Mesenteric fat pad (tissue), 1 donor: Measurements from ENCODE around the gene DNM3. TPM values are rescaled to one million over a fixed set of nuclear protein-coding genes. Genes with fewer than 3 reads are reported as not detected.

ENCODE experiments used
- DNase-seq: peaks from one replicate; pipeline ENCODE4 v3.0.0-alpha.2; 2020; ENCODE audit warnings: low spot score
- total RNA-seq: library from RNA; stranded (reverse); fragmentation: NEBNext Ultra II Directional; extraction: Animal tissue kit (Norgen Biotek cat#: 25700); gene quantifications from one replicate; pipeline ENCODE4 v1.2.1, GENCODE V29; 2021
- donor health status: DM: yes; HTN: yes; CAD: no.

The DNM3 gene
- total RNA-seq, 1 donor from 2014 or later: 5.1 TPM

DNA sequence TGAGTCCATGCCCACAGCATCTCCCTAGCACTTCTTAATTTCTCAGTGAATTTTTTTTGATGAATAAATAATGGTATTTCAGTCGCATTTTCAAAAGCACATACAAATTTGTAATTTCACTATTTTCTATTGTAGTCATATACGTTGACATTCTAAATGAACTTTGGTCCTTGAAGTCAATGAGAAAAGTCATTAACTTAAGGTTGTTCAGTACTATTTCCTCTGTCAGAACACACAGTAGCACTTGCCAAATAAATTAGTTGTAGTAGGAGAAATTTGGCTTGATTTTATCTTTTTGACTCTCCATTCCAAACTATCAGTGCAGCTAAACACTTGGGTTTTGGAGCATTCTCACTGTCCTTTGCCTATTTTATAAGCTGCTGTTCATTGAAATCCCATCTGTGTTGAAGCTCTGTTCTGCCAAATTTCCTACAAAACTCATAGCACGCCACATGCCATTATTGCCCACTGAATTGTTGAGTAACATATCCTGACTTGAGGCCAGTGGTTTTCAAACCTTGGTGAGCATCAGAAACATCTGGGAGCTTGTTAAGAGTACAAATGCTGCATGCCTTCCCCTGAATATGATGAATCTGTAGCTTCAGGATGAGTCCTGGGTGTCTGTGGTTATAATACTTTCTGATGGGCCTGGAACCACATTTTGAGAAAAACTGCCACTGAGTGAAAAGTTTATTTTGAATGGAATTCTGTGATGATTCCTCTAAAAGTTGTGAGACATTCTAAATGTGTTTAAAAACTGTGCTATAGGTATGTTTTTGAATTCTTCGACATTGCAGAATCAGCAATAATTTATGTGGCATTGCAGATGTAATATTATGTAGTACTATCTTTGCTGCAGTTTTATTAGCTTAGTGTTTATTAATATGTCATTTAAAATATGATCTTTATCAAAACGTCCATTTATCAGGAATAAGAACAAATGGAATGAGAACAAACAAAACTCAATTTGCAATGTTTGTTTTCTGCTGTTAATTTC, 78.9 kb downstream of the DNM3 start:
- no peak for DNase-seq

- DNase-seq: no peak
These were observed 81.7 kb downstream of the DNM3 start for GRCh38 chr1:171922999-171923398.

GRCh38 chr1:171929121-171929520, 87.8 kb downstream of the DNM3 start:
- no peak for DNase-seq

DNA sequence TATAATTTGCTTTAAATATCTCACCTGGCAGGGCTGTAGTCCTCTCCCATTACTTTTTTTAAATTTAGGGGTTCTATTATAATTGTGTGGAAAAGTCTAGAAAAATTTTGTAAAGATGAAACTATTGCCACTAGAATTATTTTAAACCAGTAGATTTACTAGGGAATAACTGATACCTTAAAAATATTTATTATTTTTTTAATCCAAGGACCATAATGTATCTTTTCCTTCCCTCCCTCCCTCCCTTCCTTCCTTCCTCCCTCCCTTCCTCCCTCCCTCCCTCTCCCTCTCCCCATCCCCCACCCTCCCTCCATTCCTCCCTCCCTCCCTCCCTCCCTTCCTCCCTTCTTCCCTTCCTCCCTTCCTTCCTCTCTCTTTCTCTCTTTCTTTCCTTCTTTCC, 90.5 kb downstream of the DNM3 start:
- DNase-seq: no peak

- DNase-seq: no peak
These were observed 93.4 kb downstream of the DNM3 start for GRCh38 chr1:171934664-171935063.

- no peak for DNase-seq
These were observed 93.8 kb downstream of the DNM3 start for GRCh38 chr1:171935086-171935485.

DNA sequence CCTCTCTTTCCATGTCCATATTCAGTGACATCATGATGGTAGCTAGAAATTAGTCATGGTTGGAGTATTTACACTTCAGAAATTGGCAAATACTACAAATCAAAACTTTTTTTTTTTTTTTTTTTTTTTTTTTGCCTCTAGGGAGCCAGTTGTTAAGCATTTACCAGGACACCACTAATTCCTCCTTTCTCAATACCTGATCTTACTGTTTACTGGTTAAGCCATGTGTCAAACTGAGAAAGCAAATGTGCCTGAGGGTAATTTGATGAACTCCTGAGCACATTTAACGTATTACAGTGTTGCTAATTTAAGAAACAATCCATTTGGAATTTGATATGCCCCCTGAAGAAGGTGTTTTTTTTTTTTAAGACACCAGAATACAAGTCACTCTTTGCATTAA, 94.4 kb downstream of the DNM3 start:
- DNase-seq: no peak

- DNase-seq: no peak
These were observed 96.6 kb downstream of the DNM3 start for GRCh38 chr1:171937938-171938337.

- DNase-seq: no peak
These were observed 98.4 kb downstream of the DNM3 start for GRCh38 chr1:171939740-171940139.

DNA sequence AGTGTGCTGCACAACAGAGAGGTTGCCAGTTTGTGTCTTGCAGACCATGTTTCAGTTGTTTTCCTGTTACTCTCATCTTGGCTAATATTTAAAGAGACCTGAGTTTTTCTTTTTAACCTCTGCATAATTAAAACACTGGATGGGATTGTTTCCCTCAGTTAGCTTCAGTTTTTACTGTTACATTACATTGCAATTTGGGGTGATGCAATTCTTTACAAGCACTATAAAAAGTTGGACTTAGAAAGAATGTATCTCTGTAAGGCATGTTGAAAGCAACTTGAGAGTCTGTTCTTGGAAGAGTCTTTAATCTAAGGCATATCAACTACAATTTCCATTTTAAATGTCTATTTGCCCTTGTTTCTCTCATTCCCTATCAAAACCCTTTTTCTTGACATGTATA, 99.1 kb downstream of the DNM3 start:
- no peak for DNase-seq

- DNase-seq: no peak
These were observed 100.6 kb downstream of the DNM3 start for GRCh38 chr1:171941920-171942319.

DNA sequence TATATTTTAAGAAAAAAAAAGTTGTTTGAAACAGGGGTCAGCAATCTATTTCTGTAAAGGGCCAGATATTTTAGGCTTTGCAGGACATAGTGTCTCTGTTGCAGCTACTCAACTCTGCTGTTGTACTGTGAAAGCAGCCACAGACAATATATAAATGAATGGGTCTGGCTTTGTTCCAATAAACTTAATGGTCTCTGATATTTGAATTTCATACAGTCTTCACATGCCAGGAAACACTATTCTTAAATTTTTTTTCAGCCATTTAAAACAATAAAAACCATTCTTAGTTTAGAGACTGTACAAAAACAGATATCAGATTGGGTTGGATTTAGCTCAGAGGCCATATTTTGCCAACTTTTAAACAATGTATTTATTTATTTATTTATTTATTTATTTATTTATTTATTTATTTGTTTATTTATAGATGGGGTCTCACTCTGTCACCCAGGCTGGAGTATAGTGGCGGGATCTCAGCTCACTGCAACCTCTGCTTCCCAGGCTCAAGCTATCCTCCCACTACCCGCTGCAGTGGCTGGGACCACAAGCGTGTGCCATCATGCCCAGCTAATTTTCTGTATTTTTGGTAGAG, 102.8 kb downstream of the DNM3 start:
- DNase-seq: no peak

- no peak for DNase-seq
These were observed 107.2 kb downstream of the DNM3 start for GRCh38 chr1:171948511-171948910.

GRCh38 chr1:171949316-171949715, 108.0 kb downstream of the DNM3 start:
- DNase-seq: no peak

DNA sequence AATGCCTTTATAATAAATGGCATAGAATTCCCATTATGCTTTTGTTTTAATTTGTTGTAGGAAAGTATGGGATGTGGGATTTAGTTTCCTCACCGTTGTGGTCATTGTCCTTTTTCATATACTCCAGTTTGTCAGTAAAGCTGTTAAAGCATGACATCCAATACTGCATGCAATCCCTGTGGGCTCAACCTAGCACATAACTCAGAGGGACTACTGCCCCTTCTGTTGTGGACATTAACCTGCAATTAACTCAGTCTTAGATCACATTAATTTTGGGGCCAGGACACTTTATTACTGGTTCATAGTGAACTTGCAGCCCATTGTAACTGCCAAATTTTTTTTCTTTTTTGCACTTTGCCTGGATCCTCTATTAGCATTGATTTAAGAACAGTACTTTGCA, 112.5 kb downstream of the DNM3 start:
- DNase-seq: no peak

DNA sequence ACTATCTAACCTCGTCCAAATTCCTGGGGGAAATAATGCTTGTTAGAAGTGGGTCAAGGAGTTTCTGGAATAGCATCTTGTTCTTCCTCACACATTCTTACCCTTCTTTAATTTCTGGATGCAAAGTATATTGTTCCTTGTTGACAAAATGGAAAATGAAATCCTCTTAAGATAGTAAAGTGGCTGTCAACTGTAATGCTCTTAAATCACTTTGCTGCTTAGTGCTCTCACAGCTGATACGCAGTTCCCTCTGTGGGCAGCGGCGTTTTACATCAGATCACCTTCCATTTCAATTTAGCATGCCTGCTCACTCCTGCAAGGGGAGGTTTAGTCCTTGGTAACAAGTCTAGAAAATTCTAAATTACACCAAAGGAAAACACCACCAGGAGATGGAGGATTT, 113.1 kb downstream of the DNM3 start:
- no peak for DNase-seq

DNA sequence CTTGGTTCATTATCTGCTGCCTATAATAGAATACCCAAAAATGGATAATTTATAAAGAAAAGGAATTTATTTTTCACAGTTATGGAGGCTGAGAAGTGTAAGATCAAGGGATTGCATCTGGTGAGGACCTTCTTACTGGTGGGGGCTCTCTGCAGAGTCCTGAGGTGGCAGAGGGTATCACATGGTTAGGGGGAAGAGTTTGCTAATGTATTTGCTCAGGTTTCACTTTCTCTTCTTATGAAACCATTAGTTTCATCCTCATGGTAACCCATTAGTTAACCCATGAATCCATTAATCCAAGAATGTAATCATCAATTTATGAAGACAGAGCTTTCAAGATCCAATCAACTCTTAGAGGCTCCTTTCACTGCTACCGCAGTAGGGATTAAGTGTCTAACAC, 120.6 kb downstream of the DNM3 start:
- no peak for DNase-seq

DNA sequence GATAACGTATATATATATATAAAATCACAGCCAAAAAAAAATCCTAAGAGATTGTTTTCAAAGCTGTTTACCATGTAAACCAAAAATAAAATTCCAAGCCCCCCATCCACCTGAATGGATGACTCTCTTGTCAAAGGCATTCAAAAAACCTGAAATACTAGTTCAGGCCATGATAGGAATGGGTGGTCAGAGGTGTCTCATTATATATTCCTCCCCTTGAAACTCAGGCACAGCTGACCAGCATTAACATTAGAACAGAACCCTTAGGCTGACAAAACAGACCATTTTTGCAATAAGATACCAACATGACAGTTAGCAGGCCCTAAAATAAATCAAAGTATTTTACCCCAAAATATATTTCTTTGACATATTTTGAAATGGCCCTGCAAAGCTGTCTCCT, 122.5 kb downstream of the DNM3 start:
- no peak for DNase-seq

DNA sequence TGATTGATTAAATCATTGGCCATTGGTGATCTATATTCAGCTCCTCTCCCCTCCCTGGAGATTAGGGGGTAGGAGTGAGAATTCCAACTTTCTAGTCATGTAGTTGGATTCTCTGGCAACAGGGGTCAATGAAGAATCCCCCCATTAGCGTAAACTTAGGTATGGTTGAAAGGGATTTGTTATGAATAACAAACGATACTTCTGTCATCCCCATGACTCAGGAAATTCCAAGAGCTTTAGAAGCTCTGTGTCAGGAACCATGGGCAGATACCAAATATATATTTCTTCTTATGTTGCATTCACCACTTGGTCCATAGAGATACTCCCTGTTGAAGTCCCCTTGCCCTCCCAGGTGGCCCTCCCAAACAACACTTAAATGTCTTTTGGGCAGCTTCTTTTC, 124.5 kb downstream of the DNM3 start:
- no peak for DNase-seq

DNA sequence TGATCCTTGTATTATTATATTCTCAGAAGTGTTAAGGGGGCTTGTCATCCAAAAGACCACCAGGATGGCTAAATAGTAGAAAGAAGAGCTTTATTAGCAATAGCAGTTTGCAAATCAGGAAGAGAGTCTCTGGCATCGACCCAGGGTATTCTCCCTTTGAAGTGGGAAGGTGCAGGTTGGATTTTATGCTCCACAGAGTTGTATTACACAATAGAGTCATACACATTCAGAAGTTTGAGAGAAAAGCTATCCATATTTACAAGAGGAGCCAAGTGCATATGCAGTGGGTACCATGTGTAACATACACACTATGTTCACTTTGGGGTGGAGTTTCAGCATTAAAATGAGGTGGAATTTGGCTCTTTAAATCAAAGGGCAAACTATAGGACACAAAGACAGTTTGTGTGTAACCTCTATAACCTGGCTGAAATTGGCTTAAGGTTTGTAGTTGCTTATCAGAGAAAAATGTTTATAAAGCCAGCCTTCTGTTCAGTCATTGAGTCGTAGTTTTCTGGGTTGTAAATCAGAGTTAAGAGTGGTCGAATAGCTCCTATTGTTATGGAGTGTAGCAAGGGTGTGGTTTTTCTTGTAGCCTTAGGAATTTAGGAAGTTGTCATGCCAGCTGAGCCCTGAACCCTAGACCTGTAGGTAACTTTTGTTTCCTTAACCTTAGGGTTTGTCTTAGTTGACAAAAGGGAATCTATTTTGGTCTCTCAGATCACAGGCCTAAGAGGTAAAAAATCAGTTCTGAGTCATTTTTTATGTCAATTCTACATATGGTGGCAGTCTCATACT, 125.3 kb downstream of the DNM3 start:
- DNase-seq: no peak

DNA sequence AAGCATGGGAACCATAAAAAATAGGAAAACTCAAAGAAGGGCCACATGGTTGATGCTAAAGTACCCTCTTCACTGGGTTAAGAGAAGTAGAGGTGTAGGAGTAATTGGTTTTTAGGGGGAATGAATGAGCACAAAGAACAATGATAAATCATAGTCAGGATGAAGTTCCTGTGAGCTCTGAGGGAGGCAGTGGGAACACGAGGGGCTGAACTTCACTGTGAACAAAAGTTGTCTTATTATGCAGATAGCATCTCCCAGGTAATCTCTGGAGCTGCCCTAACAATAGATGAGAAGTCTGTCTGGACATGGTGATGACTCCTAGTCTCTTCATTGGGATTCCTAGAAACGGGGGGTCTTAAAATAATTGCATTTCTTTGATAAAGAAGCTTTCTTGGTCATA, 127.9 kb downstream of the DNM3 start:
- no peak for DNase-seq

DNA sequence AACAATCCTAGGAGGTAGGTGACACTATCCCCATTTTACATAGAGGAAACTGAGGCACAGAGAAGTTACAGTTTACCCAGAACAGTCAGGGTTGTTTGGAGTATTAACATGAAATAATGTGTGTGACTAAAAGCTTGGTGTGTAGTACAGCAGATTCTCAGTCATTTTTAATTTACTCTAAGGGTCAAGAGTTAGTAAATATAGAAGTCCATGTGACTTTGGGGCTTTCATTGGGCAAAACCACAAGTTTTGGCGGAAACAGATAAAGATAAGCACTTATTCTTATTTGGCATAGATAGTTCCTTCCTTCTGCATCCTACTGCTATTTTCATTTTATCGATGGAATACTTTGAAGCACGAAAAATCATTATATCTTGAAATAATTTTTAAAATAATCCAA, 128.5 kb downstream of the DNM3 start:
- no peak for DNase-seq
